GM18505 (cell line): ENCODE data around the gene KLHL29.

ENCODE experiments used
- ATAC-seq: cut with Tn5 transposase; IDR thresholded peaks from one replicate; pipeline ENCODE4 v1.9.1; 2021; ENCODE audit not compliant: unreplicated experiment
- POLR2A ChIP-seq: IDR thresholded peaks from 4 replicates; pipeline ENCODE4 v1.6.1; 2011; ENCODE audit warnings: borderline replicate concordance; ENCODE audit not compliant: insufficient read depth, insufficient read length; ENCODE audit errors: extremely low read depth

Gene KLHL29

GRCh38 chr2:23670245-23670592 lies 285.2 kb downstream of the KLHL29 start:
- TF ChIP-seq POLR2A, result no peak
- ATAC-seq, result no peak

- TF ChIP-seq POLR2A, result no peak
- ATAC-seq, result no peak
Observed at GRCh38 chr2:23673082-23673481, 288.1 kb downstream of the KLHL29 start.

- no peak for ATAC-seq
Observed at GRCh38 chr2:23673830-23674679, 289.1 kb downstream of the KLHL29 start.

GRCh38 chr2:23675506-23675905 lies 290.5 kb downstream of the KLHL29 start:
- TF ChIP-seq POLR2A, result no peak
- ATAC-seq, result no peak

More at GRCh38 chr2:23673830-23674679, 289.1 kb downstream of the KLHL29 start:
- no peak for TF ChIP-seq POLR2A

- no peak for ATAC-seq
- no peak for TF ChIP-seq POLR2A
Observed at GRCh38 chr2:23677836-23678235, 292.9 kb downstream of the KLHL29 start.

- no peak for ATAC-seq
- no peak for TF ChIP-seq POLR2A
Observed at GRCh38 chr2:23679044-23679443, 294.1 kb downstream of the KLHL29 start.

- ATAC-seq, result no peak
- no peak for TF ChIP-seq POLR2A
Observed at GRCh38 chr2:23680951-23681350, 296.0 kb downstream of the KLHL29 start.

GRCh38 chr2:23681356-23682140 lies 296.6 kb downstream of the KLHL29 start:
- no peak for ATAC-seq
- TF ChIP-seq POLR2A, result no peak

- ATAC-seq, result no peak
- no peak for TF ChIP-seq POLR2A
Observed at GRCh38 chr2:23682481-23682880, 297.5 kb downstream of the KLHL29 start.

GRCh38 chr2:23683001-23683400 lies 298.0 kb downstream of the KLHL29 start:
- no peak for ATAC-seq
- TF ChIP-seq POLR2A, result no peak

- TF ChIP-seq POLR2A, result no peak
Observed at GRCh38 chr2:23684395-23685176, 299.6 kb downstream of the KLHL29 start.

GRCh38 chr2:23685181-23685580 lies 300.2 kb downstream of the KLHL29 start:
- no peak for TF ChIP-seq POLR2A
- ATAC-seq, result no peak

More at GRCh38 chr2:23684395-23685176, 299.6 kb downstream of the KLHL29 start:
- no peak for ATAC-seq

- no peak for TF ChIP-seq POLR2A
- ATAC-seq, result no peak
Observed at GRCh38 chr2:23685706-23686105, 300.7 kb downstream of the KLHL29 start.
